Mesendoderm (in vitro differentiated cells): ENCODE measurements around the gene NAXD.

Source experiments
- DNase-seq: peaks from one replicate; pipeline ENCODE4 v3.0.0; 2013
- H2AK5ac ChIP-seq: 2 replicates; pipeline ENCODE4 v1.6.1; 2013; ENCODE audit warnings: low read length, inconsistent platforms
- H2BK120ac ChIP-seq: 2 replicates; pipeline ENCODE4 v1.6.1; 2013; ENCODE audit warnings: low read depth, mild to moderate bottlenecking, low read length, moderate library complexity, mixed read lengths
- H2BK15ac ChIP-seq: replicated peaks from 2 replicates; pipeline ENCODE4 v1.6.1; 2013; ENCODE audit warnings: low read depth, mild to moderate bottlenecking, moderate library complexity
- H2BK5ac ChIP-seq: 2 replicates; pipeline ENCODE4 v1.6.1; 2013; ENCODE audit warnings: low read length, inconsistent platforms
- H3K18ac ChIP-seq: 2 replicates; pipeline ENCODE4 v1.6.1; 2013; ENCODE audit warnings: mild to moderate bottlenecking, low read length, mixed read lengths
- H3K23ac ChIP-seq: one replicate; pipeline ENCODE4 v1.6.1; 2013; ENCODE audit warnings: low read length
- H3K27ac ChIP-seq: 2 replicates; pipeline ENCODE4 v1.5.1; 2013; ENCODE audit warnings: low read depth, mild to moderate bottlenecking, inconsistent platforms, low read length, moderate library complexity
- H3K27me3 ChIP-seq: 2 replicates; pipeline ENCODE4 v1.6.1; 2013; ENCODE audit warnings: low read length, control low read depth, mild to moderate bottlenecking, inconsistent platforms; ENCODE audit not compliant: insufficient read depth, poor library complexity
- H3K36me3 ChIP-seq: 2 replicates; pipeline ENCODE4 v1.6.1; 2013; ENCODE audit warnings: low read length, inconsistent platforms; ENCODE audit not compliant: control insufficient read depth, insufficient read depth
- H3K4ac ChIP-seq: one replicate; pipeline ENCODE4 v1.6.1; 2013; ENCODE audit warnings: low read depth, mild to moderate bottlenecking, low read length, moderate library complexity
- H3K4me1 ChIP-seq: 2 replicates; pipeline ENCODE4 v1.6.1; 2013; ENCODE audit warnings: low read depth, low read length, inconsistent platforms; ENCODE audit not compliant: control insufficient read depth
- H3K4me2 ChIP-seq: 2 replicates; pipeline ENCODE4 v1.6.1; 2013; ENCODE audit warnings: low read length
- H3K4me3 ChIP-seq: 2 replicates; pipeline ENCODE4 v1.5.1; 2013; ENCODE audit warnings: mild to moderate bottlenecking, low read length
- H3K56ac ChIP-seq: one replicate; pipeline ENCODE4 v1.6.1; 2013; ENCODE audit warnings: low read length
- H3K79me1 ChIP-seq: 2 replicates; pipeline ENCODE4 v1.6.1; 2013; ENCODE audit warnings: low read length, inconsistent platforms
- H3K79me2 ChIP-seq: 2 replicates; pipeline ENCODE4 v1.6.1; 2013; ENCODE audit warnings: mild to moderate bottlenecking, low read length; ENCODE audit not compliant: control insufficient read depth, insufficient read depth
- H3K9ac ChIP-seq: 2 replicates; pipeline ENCODE4 v1.6.1; 2013; ENCODE audit warnings: low read length, inconsistent platforms
- H4K5ac ChIP-seq: one replicate; pipeline ENCODE4 v1.6.1; 2013; ENCODE audit warnings: low read length
- H4K8ac ChIP-seq: one replicate; pipeline ENCODE4 v1.6.1; 2013; ENCODE audit warnings: low read depth, mild to moderate bottlenecking, control low read depth, low read length, moderate library complexity
- WGBS: extraction: QIAGEN DNeasy Blood & Tissue Kit; methylation state at CpG from one replicate; pipeline ENCODE4 v1.1.7; 2013; ENCODE audit warnings: low lambda C conversion rate, missing lambda C conversion rate; ENCODE audit not compliant: insufficient coverage; ENCODE audit errors: extremely low coverage; 5-methylcytosine and 5-hydroxymethylcytosine counted together

The NAXD gene

DNA sequence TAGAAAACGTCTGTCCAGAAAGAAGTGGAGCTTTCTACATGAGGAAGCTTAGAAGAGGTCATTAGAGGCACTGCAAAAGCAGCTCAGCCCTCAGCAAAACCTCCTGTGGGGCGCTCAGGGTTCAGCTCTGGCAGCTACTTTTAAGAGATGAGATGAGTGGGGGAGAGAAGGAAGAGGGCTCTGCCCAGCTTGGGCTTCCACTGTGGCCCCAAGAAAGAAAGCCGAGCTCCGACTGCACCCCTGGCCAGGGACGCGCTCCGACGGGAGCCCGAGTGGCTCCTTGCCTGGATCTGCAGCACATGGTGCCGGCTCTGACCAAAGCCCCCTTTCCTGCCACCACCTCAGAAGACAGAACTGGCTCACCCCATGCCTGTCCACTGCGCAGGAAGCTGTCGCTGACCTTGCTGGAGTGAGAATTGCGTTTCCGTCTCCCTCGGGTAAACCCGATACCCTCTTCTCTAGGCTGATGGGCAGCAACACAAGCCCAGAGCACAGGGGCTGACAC, 36.4 kb downstream of the NAXD start:
- Histone ChIP-seq H3K4me3 (no peak overlapping the region), H3K9ac (no peak overlapping the region), H3K79me2 (no peaks in the 10 kb centered on the region), H3K23ac (no peak overlapping the region), H3K18ac (no peak overlapping the region), H3K27ac (no peak overlapping the region), H2BK15ac (no peak overlapping the region), H3K4ac (no peak overlapping the region), H2BK120ac (no peak overlapping the region), H3K4me2 (no peak overlapping the region), H4K8ac (no peak overlapping the region), H4K5ac (no peak overlapping the region), H3K36me3 (no peaks in the 10 kb centered on the region), H2AK5ac (no peak overlapping the region), H3K27me3 (no peaks in the 10 kb centered on the region), H2BK5ac (no peak overlapping the region), H3K4me1 (no peaks in the 10 kb centered on the region), H3K56ac (no peak overlapping the region), H3K79me1 (no peaks in the 10 kb centered on the region)
- DNase-seq, result no peak
- WGBS, result no CpG with 5 or more reads among the region's 16 CpGs

DNA sequence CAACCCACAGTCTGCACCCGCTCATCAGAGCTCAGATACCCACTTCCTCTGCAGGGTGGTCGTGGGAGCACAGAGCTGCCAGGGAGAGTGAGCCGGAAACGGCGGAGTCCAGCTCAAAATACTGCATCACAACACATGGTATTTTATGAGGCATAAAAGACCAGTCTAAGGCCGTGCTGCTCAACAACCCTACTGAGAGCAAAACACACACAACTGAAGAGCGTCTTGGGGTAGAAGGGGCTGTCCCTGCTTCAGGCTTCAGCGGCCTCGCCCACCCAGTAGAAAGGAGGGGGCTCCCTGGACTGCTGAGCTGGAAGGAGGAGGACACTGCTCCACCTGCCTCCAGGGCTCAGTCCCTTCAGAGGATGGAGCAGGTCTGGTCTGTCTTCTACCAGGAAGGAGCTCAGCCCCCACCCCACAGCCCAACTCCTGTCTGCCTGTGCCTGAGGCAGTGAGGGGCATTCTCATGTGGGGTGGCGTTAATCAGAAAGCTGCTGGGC, 36.9 kb downstream of the NAXD start:
- no peak overlapping the region for H3K27ac ChIP-seq
- DNase-seq, result no peak
- H3K79me2 ChIP-seq, result no peaks in the 10 kb centered on the region
- H3K4me1 ChIP-seq, result no peaks in the 10 kb centered on the region
- no peak overlapping the region for H4K8ac ChIP-seq
- no peak overlapping the region for H2BK5ac ChIP-seq
- H3K4me2 ChIP-seq, result no peak overlapping the region
- no peak overlapping the region for H2BK15ac ChIP-seq
- WGBS, result no CpG with 5 or more reads among the region's 10 CpGs
- no peak overlapping the region for H3K56ac ChIP-seq
- H3K18ac ChIP-seq, result no peak overlapping the region
- H2AK5ac ChIP-seq, result no peak overlapping the region
- H3K27me3 ChIP-seq, result no peaks in the 10 kb centered on the region
- H3K4ac ChIP-seq, result no peak overlapping the region
- H3K9ac ChIP-seq, result no peak overlapping the region
- no peak overlapping the region for H4K5ac ChIP-seq
- H2BK120ac ChIP-seq, result no peak overlapping the region
- no peak overlapping the region for H3K4me3 ChIP-seq
- H3K23ac ChIP-seq, result no peak overlapping the region
- no peaks in the 10 kb centered on the region for H3K79me1 ChIP-seq
- no peaks in the 10 kb centered on the region for H3K36me3 ChIP-seq

DNA sequence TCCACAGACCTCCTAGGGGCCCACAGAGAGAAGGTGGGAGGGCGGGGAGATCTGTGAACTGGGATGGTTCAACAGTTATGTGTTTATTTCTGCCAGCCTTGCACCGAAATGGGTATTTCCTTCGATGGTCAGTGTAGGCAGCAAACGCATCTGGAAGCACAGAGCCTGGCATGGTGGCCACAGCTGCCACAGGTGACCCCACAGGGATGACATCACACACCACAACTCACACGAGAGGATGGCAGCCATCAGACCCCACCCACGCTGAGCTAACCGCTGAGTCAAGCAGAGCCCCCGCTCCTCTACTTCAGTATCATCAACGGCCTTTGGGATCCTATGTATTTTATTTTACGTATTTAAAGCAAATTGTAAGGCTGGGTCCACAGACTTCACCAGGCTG, 37.4 kb downstream of the NAXD start:
- Histone ChIP-seq H4K5ac (no peak overlapping the region), H4K8ac (no peak overlapping the region), H3K9ac (no peak overlapping the region), H3K27ac (no peak overlapping the region), H3K79me2 (no peaks in the 10 kb centered on the region), H3K4ac (no peak overlapping the region), H3K4me2 (no peak overlapping the region), H3K56ac (no peak overlapping the region), H3K23ac (no peak overlapping the region), H3K18ac (no peak overlapping the region), H3K4me3 (no peak overlapping the region), H3K4me1 (no peaks in the 10 kb centered on the region), H2BK5ac (no peak overlapping the region), H3K79me1 (no peaks in the 10 kb centered on the region), H3K36me3 (no peaks in the 10 kb centered on the region), H2AK5ac (no peak overlapping the region), H2BK15ac (no peak overlapping the region), H3K27me3 (no peaks in the 10 kb centered on the region), H2BK120ac (no peak overlapping the region)
- DNase-seq, result no peak
- no CpG with 5 or more reads among the region's 10 CpGs for WGBS

DNA sequence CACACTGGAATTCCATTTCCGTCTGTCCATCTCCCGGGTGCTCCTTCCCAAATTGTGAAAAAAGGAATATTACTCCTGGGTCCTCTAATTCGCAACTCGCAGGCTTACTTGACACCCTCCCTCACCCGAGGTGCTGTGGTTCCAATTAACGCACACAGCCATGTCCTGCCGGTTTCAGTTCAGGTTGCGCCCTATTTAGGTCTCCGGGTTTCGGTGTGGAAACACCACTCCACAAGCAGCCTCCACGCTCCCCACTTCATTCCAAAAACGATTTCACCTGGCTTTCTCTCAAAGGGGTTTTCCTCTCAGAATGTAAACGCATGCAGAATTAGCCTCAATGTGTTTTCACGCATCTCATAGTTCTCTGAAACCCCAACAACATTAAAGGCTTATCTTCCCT, 37.9 kb downstream of the NAXD start:
- H3K23ac ChIP-seq, result no peak overlapping the region
- no CpG with 5 or more reads among the region's 14 CpGs for WGBS
- H3K56ac ChIP-seq, result no peak overlapping the region
- H3K4me2 ChIP-seq, result no peak overlapping the region
- H4K5ac ChIP-seq, result no peak overlapping the region
- H2BK15ac ChIP-seq, result no peak overlapping the region
- no peak overlapping the region for H3K9ac ChIP-seq
- no peaks in the 10 kb centered on the region for H3K79me2 ChIP-seq
- no peak overlapping the region for H4K8ac ChIP-seq
- no peak overlapping the region for H3K4me3 ChIP-seq
- no peak overlapping the region for H3K27ac ChIP-seq
- H3K4ac ChIP-seq, result no peak overlapping the region
- no peak overlapping the region for H3K18ac ChIP-seq
- no peak overlapping the region for H2BK120ac ChIP-seq
- no peak overlapping the region for H2AK5ac ChIP-seq
- H3K36me3 ChIP-seq, result no peaks in the 10 kb centered on the region
- H3K79me1 ChIP-seq, result no peaks in the 10 kb centered on the region
- no peaks in the 10 kb centered on the region for H3K27me3 ChIP-seq
- no peak for DNase-seq
- no peaks in the 10 kb centered on the region for H3K4me1 ChIP-seq
- no peak overlapping the region for H2BK5ac ChIP-seq

DNA sequence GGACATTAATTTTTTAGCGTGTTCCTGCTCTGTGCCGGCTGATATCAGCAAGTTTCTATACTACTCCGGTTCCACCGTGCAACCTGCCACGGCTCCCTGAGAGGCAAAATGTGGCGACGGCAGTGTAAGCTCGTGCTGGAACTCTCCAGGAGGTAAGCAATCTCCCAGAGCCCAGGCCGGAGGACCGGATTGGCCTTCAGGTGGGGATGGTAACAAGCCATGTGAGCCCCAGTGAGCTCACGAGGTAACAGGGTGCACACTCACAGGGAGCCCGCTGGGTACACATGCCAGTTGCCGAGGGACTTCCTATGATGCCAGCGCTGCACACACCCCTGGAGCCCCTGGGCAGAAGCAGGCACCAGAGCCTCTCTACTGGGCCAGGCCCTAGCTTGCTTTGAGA, 38.5 kb downstream of the NAXD start:
- DNase-seq, result no peak
- no CpG with 5 or more reads among the region's 14 CpGs for WGBS
- H3K27ac ChIP-seq, result no peak overlapping the region
- no peaks in the 10 kb centered on the region for H3K79me2 ChIP-seq
- H4K5ac ChIP-seq, result no peak overlapping the region
- no peak overlapping the region for H3K18ac ChIP-seq
- H3K27me3 ChIP-seq, result no peaks in the 10 kb centered on the region
- no peak overlapping the region for H3K4ac ChIP-seq
- no peak overlapping the region for H3K9ac ChIP-seq
- H2BK15ac ChIP-seq, result no peak overlapping the region
- H4K8ac ChIP-seq, result no peak overlapping the region
- no peak overlapping the region for H3K4me2 ChIP-seq
- H3K36me3 ChIP-seq, result no peaks in the 10 kb centered on the region
- no peak overlapping the region for H3K23ac ChIP-seq
- H3K79me1 ChIP-seq, result no peaks in the 10 kb centered on the region
- no peaks in the 10 kb centered on the region for H3K4me1 ChIP-seq
- H3K56ac ChIP-seq, result no peak overlapping the region
- no peak overlapping the region for H2BK120ac ChIP-seq
- no peak overlapping the region for H2BK5ac ChIP-seq
- H2AK5ac ChIP-seq, result no peak overlapping the region
- no peak overlapping the region for H3K4me3 ChIP-seq

DNA sequence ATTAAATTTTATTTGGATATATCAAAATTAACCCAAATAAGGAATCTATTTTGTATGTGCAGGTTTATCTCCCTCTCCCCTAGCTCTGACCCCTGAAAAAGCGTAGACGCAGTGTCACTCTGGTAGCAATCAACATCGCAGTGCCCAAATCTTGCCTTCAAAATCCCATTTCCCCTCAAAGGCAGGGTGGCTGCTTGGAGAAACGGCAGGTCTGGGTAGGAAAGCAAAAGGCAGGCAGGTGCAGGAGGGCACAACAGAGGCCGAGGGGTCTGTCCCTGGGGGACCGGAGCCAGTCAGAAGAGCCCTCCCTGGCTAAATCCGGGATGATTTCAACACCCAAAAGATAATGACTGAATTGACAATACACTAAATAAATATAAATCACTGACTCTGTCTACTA, 41.9 kb downstream of the NAXD start:
- H4K8ac ChIP-seq, result no peak overlapping the region
- no peaks in the 10 kb centered on the region for H3K79me1 ChIP-seq
- H3K36me3 ChIP-seq, result peaks cover 4% of the 10 kb centered on the region
- H3K4ac ChIP-seq, result no peak overlapping the region
- no peak overlapping the region for H2BK120ac ChIP-seq
- DNase-seq, result no peak
- H3K4me2 ChIP-seq, result no peak overlapping the region
- H2BK5ac ChIP-seq, result no peak overlapping the region
- no peak overlapping the region for H3K18ac ChIP-seq
- H3K9ac ChIP-seq, result no peak overlapping the region
- no peak overlapping the region for H3K4me3 ChIP-seq
- no peak overlapping the region for H3K27ac ChIP-seq
- no CpG with 5 or more reads among the region's 7 CpGs for WGBS
- no peak overlapping the region for H3K56ac ChIP-seq
- H3K23ac ChIP-seq, result no peak overlapping the region
- no peaks in the 10 kb centered on the region for H3K27me3 ChIP-seq
- no peaks in the 10 kb centered on the region for H3K4me1 ChIP-seq
- H2AK5ac ChIP-seq, result no peak overlapping the region
- no peak overlapping the region for H2BK15ac ChIP-seq
- H3K79me2 ChIP-seq, result no peaks in the 10 kb centered on the region
- H4K5ac ChIP-seq, result no peak overlapping the region
